ENCODE measurements around the gene CHID1. TPM values are rescaled to one million over a fixed set of nuclear protein-coding genes. Genes with fewer than 3 reads are reported as not detected.

The CHID1 gene
- total and polyA plus RNA-seq, 2 of the 8 experiments (the other 6 are each of a cell fraction or from before 2014, with no cell fraction given) = 81.2 to 88.5 TPM

- TF ChIP-seq RXRA (IDR thresholded peaks at IDR 0.05; ENCODE audit: insufficient read depth, low read depth, low read length) = no peak
- TF ChIP-seq CBX8 (IDR thresholded peaks at IDR 0.05; ENCODE audit: borderline replicate concordance, low read depth, low read length) = no peak
Measured at GRCh38 chr11:864898-865297, 45.7 kb downstream of the CHID1 start (continued).
